T-helper 9 cell (primary cell): ENCODE results near the gene RNU1-2.
A peak's percentile ranks its signal among the peaks of the same experiment; 100 is the strongest.
"Not testable (repeated sequence)": the region's sequence is repeated elsewhere in the genome, so short reads cannot be mapped to it uniquely, and the experiment has no call there.

Experiments
- DNase-seq: peaks from one replicate; pipeline ENCODE4 v3.0.0-alpha.2; 2020

Gene RNU1-2

GRCh38 chr1:16888860-16889816, 6.6 kb upstream of the RNU1-2 start:
- peak; percentile 44 for DNase-seq

GRCh38 chr1:16890539-16891021, 5.2 kb upstream of the RNU1-2 start:
- not testable (repeated sequence) for DNase-seq

GRCh38 chr1:16891057-16891456, 4.7 kb upstream of the RNU1-2 start:
- not testable (repeated sequence) for DNase-seq

GRCh38 chr1:16892978-16893525, 2.7 kb upstream of the RNU1-2 start:
- not testable (repeated sequence) for DNase-seq

- not testable (repeated sequence) for DNase-seq
These were observed 2.0 kb upstream of the RNU1-2 start for GRCh38 chr1:16893796-16894195.

- not testable (repeated sequence) for DNase-seq
These were observed 1.4 kb upstream of the RNU1-2 start for GRCh38 chr1:16894338-16894737.

- not testable (repeated sequence) for DNase-seq
These were observed 565 bp upstream of the RNU1-2 start for GRCh38 chr1:16895233-16895597.

- DNase-seq, result not testable (repeated sequence)
These were observed 706 bp downstream of the RNU1-2 start for GRCh38 chr1:16896316-16897055.

- not testable (repeated sequence) for DNase-seq
These were observed 1.9 kb downstream of the RNU1-2 start for GRCh38 chr1:16897653-16898052.

GRCh38 chr1:16898298-16898697, 2.5 kb downstream of the RNU1-2 start:
- not testable (repeated sequence) for DNase-seq

GRCh38 chr1:16899020-16899419, 3.2 kb downstream of the RNU1-2 start:
- DNase-seq, result not testable (repeated sequence)

GRCh38 chr1:16900751-16901150, 5.0 kb downstream of the RNU1-2 start:
- DNase-seq, result no peak

GRCh38 chr1:16901371-16901770, 5.6 kb downstream of the RNU1-2 start:
- DNase-seq, result not testable (repeated sequence)

GRCh38 chr1:16903054-16903453, 7.3 kb downstream of the RNU1-2 start:
- DNase-seq, result no peak

- DNase-seq, result no peak
These were observed 7.6 kb downstream of the RNU1-2 start for GRCh38 chr1:16903458-16903796.

- peak; percentile 100 for DNase-seq
These were observed 8.9 kb downstream of the RNU1-2 start for GRCh38 chr1:16904560-16905109.

- no peak for DNase-seq
These were observed 9.5 kb downstream of the RNU1-2 start for GRCh38 chr1:16905110-16905867.

- DNase-seq, result no peak
These were observed 10.3 kb downstream of the RNU1-2 start for GRCh38 chr1:16905868-16906702.

- DNase-seq, result no peak
These were observed 11.1 kb downstream of the RNU1-2 start for GRCh38 chr1:16906873-16907272.

GRCh38 chr1:16907870-16908758, 12.3 kb downstream of the RNU1-2 start:
- DNase-seq, result no peak
